ENCODE data around the gene TARP.

TARP gene

DNA sequence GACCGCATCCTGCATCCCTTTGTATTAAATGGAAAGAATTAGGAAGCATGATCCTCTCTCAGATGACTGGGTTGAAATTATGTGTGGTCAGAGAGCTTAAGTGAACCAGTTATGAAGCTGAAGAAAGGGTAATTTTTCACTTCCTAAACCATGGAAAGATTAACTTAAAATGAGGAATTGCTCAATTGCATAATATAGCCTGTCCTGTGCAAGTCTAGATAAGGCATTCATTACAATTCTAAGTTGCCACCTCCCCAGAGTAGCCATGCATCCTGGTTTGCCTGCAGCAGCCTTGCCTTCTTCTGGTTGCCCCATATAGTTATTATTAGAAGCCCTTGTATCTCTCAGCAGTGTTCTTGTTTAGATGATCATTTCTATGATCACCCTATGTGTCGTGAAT is 50.1 kb downstream of the TARP start:
- Mint-ChIP-seq H3K27ac (peak overlapping the region in 5 of 7 donors; percentile 0 to 25 (median 5)), H3K36me3 (peaks cover 18 to 26% of the 10 kb centered on the region in 2 donors), H3K4me3 (no peak overlapping the region), H3K4me1 (peaks cover 17 to 65% (median 38%) of the 10 kb centered on the region in 4 donors), H3K27me3 (no peaks in the 10 kb centered on the region), H3K9me3 (peaks cover 0 to 1% (median 0%) of the 10 kb centered on the region in 8 donors)
- POLR2A ChIA-PET (ENCODE audit: partially characterized antibody), result interaction anchor here (0.8 to 8.1 kb wide), 4 partner anchors 10 to 114 kb away, joined by 3 to 51 read pairs (median 4); partner anchors contain the start of gene STARD3NL
- intact Hi-C loops (cut with micrococcal nuclease), result loop anchor here (5.0 kb wide), 1 partner anchor 684 kb away; the partner anchor contains the start of gene VPS41
- no peaks in the 10 kb centered on the region for H3K9me3 ChIP-seq (ENCODE audit: control insufficient read depth in 1 of 2, low read length in 2 of 2)
- H3K36me3 ChIP-seq (ENCODE audit: insufficient read depth, low read length), result peaks cover 9% of the 10 kb centered on the region
- H3K27ac ChIP-seq (ENCODE audit: low read depth, low read length), result no peak overlapping the region
- no peaks in the 10 kb centered on the region for H3K27me3 ChIP-seq (ENCODE audit: insufficient read depth, low read length)
- peaks cover 41% of the 10 kb centered on the region for H3K4me1 ChIP-seq (ENCODE audit: insufficient read depth, low read length)
- H3K4me3 ChIP-seq (ENCODE audit: low read length in 2 of 2), result no peak overlapping the region
- DNase-seq, result no peak
- CTCF ChIA-PET (ENCODE audit: partially characterized antibody), result interaction anchor here (0.7 to 10.3 kb wide), 22 partner anchors 8 to 322 kb away, joined by 3 to 758 read pairs (median 8); no protein-coding TSS in a partner anchor

DNA sequence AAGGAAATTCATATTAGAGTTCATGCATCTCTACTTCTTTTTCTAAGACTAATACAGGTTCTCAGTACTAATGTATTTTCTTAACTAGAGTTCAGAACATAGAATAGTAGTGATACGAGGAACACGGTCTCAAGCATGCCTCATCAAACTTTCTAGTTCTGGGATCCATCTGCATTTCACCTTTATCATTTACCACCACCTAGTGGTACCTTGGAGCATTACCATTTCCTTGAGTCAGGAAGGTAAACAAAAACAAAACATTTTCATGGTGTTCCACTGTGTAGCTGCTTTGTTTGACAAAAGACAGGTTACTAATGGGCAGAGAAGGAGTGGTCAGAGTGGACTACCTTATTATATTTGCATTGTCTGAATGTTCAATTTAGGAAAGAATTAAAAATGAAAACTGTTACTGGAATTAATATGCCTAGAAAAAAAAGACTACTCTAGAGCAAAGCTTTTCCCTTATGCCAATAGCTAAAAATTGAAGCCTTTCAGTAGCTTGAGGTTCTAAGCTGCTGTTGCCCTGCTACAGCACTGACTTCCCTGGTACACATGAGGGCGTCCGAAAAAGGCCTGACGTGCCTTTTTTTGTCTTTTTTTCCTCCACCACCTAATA is 50.8 kb downstream of the TARP start:
- CTCF ChIA-PET (ENCODE audit: partially characterized antibody), result interaction anchor here (0.9 to 10.3 kb wide), 22 partner anchors 11 to 321 kb away, joined by 3 to 758 read pairs (median 6); no protein-coding TSS in a partner anchor
- Histone ChIP-seq H3K4me1 (ENCODE audit: insufficient read depth, low read length) (peaks cover 46% of the 10 kb centered on the region), H3K27me3 (ENCODE audit: insufficient read depth, low read length) (no peaks in the 10 kb centered on the region), H3K36me3 (ENCODE audit: insufficient read depth, low read length) (peaks cover 9% of the 10 kb centered on the region), H3K4me3 (ENCODE audit: low read length in 2 of 2) (no peak overlapping the region), H3K9me3 (ENCODE audit: control insufficient read depth in 1 of 2, low read length in 2 of 2) (no peaks in the 10 kb centered on the region), H3K27ac (ENCODE audit: low read depth, low read length) (no peak overlapping the region)
- POLR2A ChIA-PET (ENCODE audit: partially characterized antibody), result interaction anchor here (0.7 to 8.1 kb wide), 8 partner anchors 11 to 139 kb away, joined by 3 to 51 read pairs (median 3); partner anchors contain the start of gene STARD3NL
- H3K4me1 Mint-ChIP-seq, result peaks cover 20 to 68% (median 40%) of the 10 kb centered on the region in 4 donors
- DNase-seq, result peak in 4 of 5 donors; percentile 52 to 61 (median 58)
- peak overlapping the region in 1 of 8 donors; percentile 1 for H3K4me3 Mint-ChIP-seq
- H3K36me3 Mint-ChIP-seq, result peaks cover 18 to 27% of the 10 kb centered on the region in 2 donors
- H3K9me3 Mint-ChIP-seq, result peaks cover 0 to 1% (median 0%) of the 10 kb centered on the region in 8 donors
- no peaks in the 10 kb centered on the region for H3K27me3 Mint-ChIP-seq
- H3K27ac Mint-ChIP-seq, result peak overlapping the region in 6 of 7 donors; percentile 0 to 79 (median 53)
- intact Hi-C loops (cut with micrococcal nuclease), result loop anchor here (1.0 to 5.0 kb wide), 3 partner anchors 11 to 685 kb away; partner anchors contain the start of gene VPS41

DNA sequence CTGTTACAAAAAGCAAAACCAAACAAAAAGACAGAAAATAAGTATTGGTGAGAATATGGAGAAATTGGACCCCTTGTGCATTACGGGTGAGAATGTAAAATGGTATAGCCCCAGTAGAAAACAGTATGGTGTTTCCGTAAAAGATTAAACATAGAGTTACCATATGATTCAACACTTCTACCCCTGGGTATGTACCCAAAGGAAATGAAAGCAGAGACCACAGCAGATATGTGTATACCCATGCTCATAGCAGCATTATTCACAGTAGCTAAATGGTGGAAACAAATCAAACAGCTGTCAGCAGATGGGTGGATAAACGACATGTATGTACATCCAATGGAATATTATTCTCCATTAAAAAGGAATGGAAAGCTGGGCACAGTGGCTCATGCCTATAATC is 53.0 kb downstream of the TARP start:
- peak overlapping the region in 6 of 7 donors; percentile 10 to 91 (median 86) for H3K27ac Mint-ChIP-seq
- ChIA-PET POLR2A (ENCODE audit: partially characterized antibody) (interaction anchor here (1.1 to 8.1 kb wide), 4 partner anchors 13 to 138 kb away, joined by 3 to 51 read pairs (median 4); partner anchors contain the start of gene STARD3NL), CTCF (ENCODE audit: partially characterized antibody) (interaction anchor here (1.0 to 10.3 kb wide), 14 partner anchors 8 to 156 kb away, joined by 3 to 758 read pairs (median 40); no protein-coding TSS in a partner anchor)
- H3K36me3 ChIP-seq (ENCODE audit: insufficient read depth, low read length), result peaks cover 9% of the 10 kb centered on the region
- peaks cover 0 to 1% (median 0%) of the 10 kb centered on the region in 8 donors for H3K9me3 Mint-ChIP-seq
- peaks cover 32 to 82% (median 57%) of the 10 kb centered on the region in 4 donors for H3K4me1 Mint-ChIP-seq
- peak in 1 of 5 donors; percentile 19 for DNase-seq
- H3K4me3 Mint-ChIP-seq, result peak overlapping the region in 6 of 8 donors; percentile 6 to 61 (median 47)
- H3K36me3 Mint-ChIP-seq, result peaks cover 18 to 38% of the 10 kb centered on the region in 2 donors
- no peaks in the 10 kb centered on the region for H3K27me3 Mint-ChIP-seq
- no peak overlapping the region for H3K4me3 ChIP-seq (ENCODE audit: low read length in 2 of 2)
- no peaks in the 10 kb centered on the region for H3K27me3 ChIP-seq (ENCODE audit: insufficient read depth, low read length)
- H3K27ac ChIP-seq (ENCODE audit: low read depth, low read length), result no peak overlapping the region
- intact Hi-C loops (cut with micrococcal nuclease), result loop anchor here (5.0 kb wide), 1 partner anchor 687 kb away; the partner anchor contains the start of gene VPS41
- H3K9me3 ChIP-seq (ENCODE audit: control insufficient read depth in 1 of 2, low read length in 2 of 2), result no peaks in the 10 kb centered on the region
- H3K4me1 ChIP-seq (ENCODE audit: insufficient read depth, low read length), result peaks cover 63% of the 10 kb centered on the region

DNA sequence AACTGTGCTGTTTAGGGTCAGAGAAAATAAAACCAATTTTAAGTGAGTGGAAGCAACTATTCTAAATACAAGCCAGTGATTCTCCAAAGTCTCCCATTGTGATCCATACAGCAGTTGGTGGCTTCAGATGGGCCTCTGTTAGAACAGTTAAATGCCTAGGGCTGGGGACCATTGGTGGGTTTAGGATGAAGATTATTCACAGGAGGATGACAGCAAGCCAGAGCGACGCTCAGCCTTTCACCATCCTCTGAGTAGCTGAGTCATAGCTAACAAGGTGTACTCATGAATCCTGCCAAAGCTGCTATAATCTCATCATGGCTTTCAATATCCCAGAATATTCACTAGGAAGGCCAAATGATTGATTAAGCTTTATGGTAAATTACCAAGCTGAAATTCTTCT is 55.8 kb downstream of the TARP start:
- H3K4me3 ChIP-seq (ENCODE audit: low read length in 2 of 2), result no peak overlapping the region
- no peak for DNase-seq
- H3K4me1 ChIP-seq (ENCODE audit: insufficient read depth, low read length), result peaks cover 57% of the 10 kb centered on the region
- peaks cover 0 to 1% (median 0%) of the 10 kb centered on the region in 8 donors for H3K9me3 Mint-ChIP-seq
- H3K36me3 Mint-ChIP-seq, result peaks cover 13 to 33% of the 10 kb centered on the region in 2 donors
- peaks cover 32 to 64% (median 47%) of the 10 kb centered on the region in 4 donors for H3K4me1 Mint-ChIP-seq
- peak overlapping the region; percentile 36 for H3K27ac ChIP-seq (ENCODE audit: low read depth, low read length)
- intact Hi-C loops (cut with micrococcal nuclease), result loop anchor here (2.0 kb wide), 1 partner anchor 15 kb away; no protein-coding TSS in a partner anchor
- peaks cover 9% of the 10 kb centered on the region for H3K36me3 ChIP-seq (ENCODE audit: insufficient read depth, low read length)
- peak overlapping the region; percentile 29 to 90 (median 87) for H3K27ac Mint-ChIP-seq
- peak overlapping the region in 6 of 8 donors; percentile 25 to 87 (median 71) for H3K4me3 Mint-ChIP-seq
- ChIA-PET POLR2A (ENCODE audit: partially characterized antibody) (interaction anchor here (0.6 to 8.1 kb wide), 4 partner anchors 16 to 151 kb away, joined by 3 to 51 read pairs (median 16); no protein-coding TSS in a partner anchor), CTCF (ENCODE audit: partially characterized antibody) (interaction anchor here (1.0 to 10.3 kb wide), 18 partner anchors 10 to 159 kb away, joined by 3 to 758 read pairs (median 40); no protein-coding TSS in a partner anchor)
- H3K27me3 ChIP-seq (ENCODE audit: insufficient read depth, low read length), result no peaks in the 10 kb centered on the region
- H3K9me3 ChIP-seq (ENCODE audit: control insufficient read depth in 1 of 2, low read length in 2 of 2), result no peaks in the 10 kb centered on the region
- no peaks in the 10 kb centered on the region for H3K27me3 Mint-ChIP-seq

DNA sequence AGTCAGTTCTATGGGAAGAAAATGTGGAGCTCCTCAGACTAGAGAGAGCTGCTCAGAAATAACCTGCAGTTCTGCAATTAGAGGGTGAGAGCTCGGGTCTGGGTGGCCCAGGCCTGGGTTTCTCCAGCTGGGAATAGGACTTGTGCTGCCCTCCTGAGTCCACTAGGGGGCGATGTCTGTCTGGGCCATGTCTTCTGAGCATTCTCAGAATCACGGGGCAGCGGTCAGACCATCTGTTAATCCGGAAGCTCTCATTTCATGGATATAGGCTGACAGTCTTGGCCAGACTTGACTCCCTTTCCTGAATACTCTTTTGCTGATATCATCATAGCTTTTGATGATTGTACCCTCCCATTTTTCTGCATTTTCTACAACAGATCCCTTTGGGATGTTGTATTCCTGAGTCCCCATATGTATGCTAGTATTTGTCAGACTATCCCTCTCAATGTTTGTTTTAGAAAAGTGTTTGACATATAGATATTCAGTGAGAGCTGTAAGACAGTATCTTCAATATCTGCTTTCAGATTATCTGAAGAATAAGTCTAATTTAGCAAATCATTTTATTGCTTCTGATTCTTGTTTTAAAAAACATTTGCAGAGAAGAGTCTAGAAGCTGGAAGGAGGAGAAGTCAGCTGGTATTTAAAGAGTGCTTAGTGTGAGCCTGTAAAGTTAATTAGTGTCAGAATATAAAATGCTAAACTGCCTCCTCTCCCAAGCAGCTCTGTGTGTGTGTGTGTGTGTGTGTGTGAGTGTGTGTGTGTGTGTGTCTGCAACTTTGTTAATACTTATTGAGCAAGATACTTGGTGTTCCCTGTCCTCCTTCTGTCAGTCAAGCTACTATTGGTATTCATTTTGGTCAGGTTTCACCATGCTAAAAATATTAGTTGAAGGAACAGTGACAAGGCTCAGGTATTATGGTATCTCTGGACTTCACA is 57.4 kb downstream of the TARP start:
- Histone ChIP-seq H3K4me3 (ENCODE audit: low read length in 2 of 2) (no peak overlapping the region), H3K36me3 (ENCODE audit: insufficient read depth, low read length) (peaks cover 9% of the 10 kb centered on the region), H3K9me3 (ENCODE audit: control insufficient read depth in 1 of 2, low read length in 2 of 2) (no peaks in the 10 kb centered on the region), H3K27ac (ENCODE audit: low read depth, low read length) (peak overlapping the region; percentile 1), H3K27me3 (ENCODE audit: insufficient read depth, low read length) (no peaks in the 10 kb centered on the region), H3K4me1 (ENCODE audit: insufficient read depth, low read length) (peaks cover 41% of the 10 kb centered on the region)
- peak; percentile 72 to 76 (median 75) for DNase-seq
- H3K27me3 Mint-ChIP-seq, result no peaks in the 10 kb centered on the region
- peak overlapping the region in 7 of 8 donors; percentile 4 to 87 (median 56) for H3K4me3 Mint-ChIP-seq
- ChIA-PET POLR2A (ENCODE audit: partially characterized antibody) (interaction anchor here (0.6 to 3.7 kb wide), 22 partner anchors 9 to 157 kb away, joined by 3 to 36 read pairs (median 4); partner anchors contain the start of gene STARD3NL), CTCF (ENCODE audit: partially characterized antibody) (interaction anchor here (0.6 to 10.3 kb wide), 51 partner anchors 8 to 444 kb away, joined by 3 to 758 read pairs (median 7); partner anchors contain the start of genes STARD3NL and TARP)
- H3K36me3 Mint-ChIP-seq, result peaks cover 11 to 35% of the 10 kb centered on the region in 2 donors
- H3K27ac Mint-ChIP-seq, result peak overlapping the region; percentile 43 to 90 (median 83)
- H3K4me1 Mint-ChIP-seq, result peaks cover 24 to 47% (median 36%) of the 10 kb centered on the region in 4 donors
- intact Hi-C loops (cut with micrococcal nuclease), result loop anchor here (1.0 to 2.0 kb wide), 9 partner anchors 17 to 158 kb away; partner anchors contain the start of gene STARD3NL
- H3K9me3 Mint-ChIP-seq, result peaks cover 0 to 1% (median 0%) of the 10 kb centered on the region in 8 donors

DNA sequence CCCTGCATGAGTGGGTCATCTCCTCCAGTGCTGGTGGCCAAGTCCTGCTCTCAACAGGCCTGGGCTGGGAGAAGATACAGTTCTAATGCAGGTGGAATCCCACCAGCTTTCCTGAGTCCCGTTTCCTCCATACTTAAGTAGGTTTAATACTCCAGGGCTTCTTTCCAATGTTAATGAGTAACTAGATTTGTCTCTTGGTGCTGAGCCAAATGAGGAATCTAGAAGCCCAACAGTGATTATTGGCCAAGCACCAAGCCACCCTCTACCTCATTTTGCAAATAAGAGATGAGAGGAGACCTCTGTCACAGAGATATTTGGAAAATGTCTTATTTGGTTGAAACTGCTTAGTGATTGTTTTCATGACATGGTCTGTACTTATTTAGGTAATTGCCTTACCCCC is 58.3 kb downstream of the TARP start:
- no peak for DNase-seq
- no peaks in the 10 kb centered on the region for H3K9me3 ChIP-seq (ENCODE audit: control insufficient read depth in 1 of 2, low read length in 2 of 2)
- ChIA-PET POLR2A (ENCODE audit: partially characterized antibody) (interaction anchor here (0.6 to 3.7 kb wide), 18 partner anchors 8 to 153 kb away, joined by 3 to 36 read pairs (median 4); partner anchors contain the start of gene STARD3NL), CTCF (ENCODE audit: partially characterized antibody) (interaction anchor here (0.7 to 10.3 kb wide), 45 partner anchors 8 to 217 kb away, joined by 3 to 758 read pairs (median 8); partner anchors contain the start of gene STARD3NL)
- Mint-ChIP-seq H3K9me3 (peaks cover 0 to 1% (median 0%) of the 10 kb centered on the region in 8 donors), H3K4me1 (peaks cover 19 to 41% (median 31%) of the 10 kb centered on the region in 4 donors), H3K36me3 (peaks cover 10 to 35% of the 10 kb centered on the region in 2 donors), H3K27ac (peak overlapping the region in 4 of 7 donors; percentile 49 to 90 (median 86)), H3K4me3 (no peak overlapping the region), H3K27me3 (no peaks in the 10 kb centered on the region)
- H3K27me3 ChIP-seq (ENCODE audit: insufficient read depth, low read length), result no peaks in the 10 kb centered on the region
- peaks cover 6% of the 10 kb centered on the region for H3K36me3 ChIP-seq (ENCODE audit: insufficient read depth, low read length)
- no peak overlapping the region for H3K4me3 ChIP-seq (ENCODE audit: low read length in 2 of 2)
- H3K27ac ChIP-seq (ENCODE audit: low read depth, low read length), result no peak overlapping the region
- intact Hi-C loops (cut with micrococcal nuclease), result loop anchor here (1.0 to 2.0 kb wide), 8 partner anchors 18 to 159 kb away; partner anchors contain the start of gene STARD3NL
- peaks cover 35% of the 10 kb centered on the region for H3K4me1 ChIP-seq (ENCODE audit: insufficient read depth, low read length)
